ENCODE data around the gene ITFG1. TPM values are rescaled to one million over a fixed set of nuclear protein-coding genes. Genes with fewer than 3 reads are reported as not detected.

ITFG1 gene
- total RNA-seq, 1 donor from 2014 or later = 50.0 TPM

DNA sequence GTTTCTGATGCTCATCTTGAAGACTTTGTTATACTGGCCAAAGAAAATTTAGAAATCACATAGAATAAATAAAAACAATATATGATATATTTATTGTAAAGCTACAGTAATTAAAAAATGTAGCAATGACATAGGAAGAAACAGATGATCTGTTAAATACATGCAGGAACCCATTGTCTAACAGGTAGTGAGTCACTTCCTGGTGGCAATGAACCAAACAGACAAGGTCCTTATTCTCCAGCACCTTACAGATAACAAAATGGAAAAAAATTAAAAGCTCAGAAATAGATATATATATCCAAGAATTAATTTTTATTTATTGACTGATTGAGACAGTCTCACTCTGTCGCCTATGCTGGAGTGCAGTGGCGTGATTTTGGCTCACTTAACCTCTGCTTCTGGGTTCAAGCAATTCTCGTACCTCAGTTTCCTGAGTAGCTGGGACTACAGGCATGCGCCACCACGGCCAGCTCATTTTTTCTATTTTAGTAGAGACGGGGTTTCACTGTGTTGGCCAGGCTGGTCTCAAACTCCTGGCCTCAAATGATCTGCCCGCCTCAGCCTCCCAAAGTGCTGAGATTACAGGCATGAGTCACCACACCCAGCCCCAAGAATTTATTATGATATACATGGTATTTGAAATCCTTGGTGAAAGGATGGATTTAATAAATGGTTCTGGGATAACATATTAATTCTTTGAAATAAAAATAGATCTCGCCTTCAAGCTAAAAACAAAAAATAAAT lies 324.6 kb downstream of the ITFG1 start:
- TF ChIP-seq, protein P1, sequence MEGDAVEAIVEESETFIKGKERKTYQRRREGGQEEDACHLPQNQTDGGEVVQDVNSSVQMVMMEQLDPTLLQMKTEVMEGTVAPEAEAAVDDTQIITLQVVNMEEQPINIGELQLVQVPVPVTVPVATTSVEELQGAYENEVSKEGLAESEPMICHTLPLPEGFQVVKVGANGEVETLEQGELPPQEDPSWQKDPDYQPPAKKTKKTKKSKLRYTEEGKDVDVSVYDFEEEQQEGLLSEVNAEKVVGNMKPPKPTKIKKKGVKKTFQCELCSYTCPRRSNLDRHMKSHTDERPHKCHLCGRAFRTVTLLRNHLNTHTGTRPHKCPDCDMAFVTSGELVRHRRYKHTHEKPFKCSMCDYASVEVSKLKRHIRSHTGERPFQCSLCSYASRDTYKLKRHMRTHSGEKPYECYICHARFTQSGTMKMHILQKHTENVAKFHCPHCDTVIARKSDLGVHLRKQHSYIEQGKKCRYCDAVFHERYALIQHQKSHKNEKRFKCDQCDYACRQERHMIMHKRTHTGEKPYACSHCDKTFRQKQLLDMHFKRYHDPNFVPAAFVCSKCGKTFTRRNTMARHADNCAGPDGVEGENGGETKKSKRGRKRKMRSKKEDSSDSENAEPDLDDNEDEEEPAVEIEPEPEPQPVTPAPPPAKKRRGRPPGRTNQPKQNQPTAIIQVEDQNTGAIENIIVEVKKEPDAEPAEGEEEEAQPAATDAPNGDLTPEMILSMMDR (IDR thresholded peaks at IDR 0.05) = no peak
- no peak for DNase-seq
- H3K4me3 ChIP-seq = no peak overlapping the region
- no peaks in the 10 kb centered on the region for H3K4me1 ChIP-seq
- no peaks in the 10 kb centered on the region for H3K27me3 ChIP-seq (ENCODE audit: low read depth)
- no peak for ATAC-seq
- H3K27ac ChIP-seq = no peak overlapping the region
- no peaks in the 10 kb centered on the region for H3K36me3 ChIP-seq
- H3K9me3 ChIP-seq = no peaks in the 10 kb centered on the region
- intact Hi-C loops (cut with DNase I) = no loop called here

DNA sequence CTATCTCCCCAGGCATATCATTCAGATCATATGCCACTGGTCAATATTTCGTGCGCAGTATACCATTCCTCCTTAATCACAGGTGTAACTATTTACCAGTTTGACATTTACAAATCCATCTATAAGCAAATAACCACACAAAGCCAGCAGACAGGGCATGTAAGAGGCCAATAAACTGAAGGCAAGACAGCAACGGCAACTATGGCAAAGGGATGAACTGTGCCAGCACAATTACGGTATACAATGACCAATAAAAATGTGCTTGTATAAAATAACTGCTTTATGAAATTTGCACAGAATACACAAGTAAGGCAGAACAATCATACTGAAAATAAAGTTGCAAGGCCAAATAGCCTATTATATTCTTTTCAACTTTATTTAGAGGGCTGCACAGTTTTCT lies 326.3 kb downstream of the ITFG1 start:
- H3K9me3 ChIP-seq = no peaks in the 10 kb centered on the region
- H3K27ac ChIP-seq = no peak overlapping the region
- H3K36me3 ChIP-seq = no peaks in the 10 kb centered on the region
- ATAC-seq = no peak
- TF ChIP-seq, protein P1 (IDR thresholded peaks at IDR 0.05) = no peak
- intact Hi-C loops (cut with DNase I) = no loop called here
- no peak for DNase-seq
- H3K27me3 ChIP-seq (ENCODE audit: low read depth) = no peaks in the 10 kb centered on the region
- no peak overlapping the region for H3K4me3 ChIP-seq
- no peaks in the 10 kb centered on the region for H3K4me1 ChIP-seq

DNA sequence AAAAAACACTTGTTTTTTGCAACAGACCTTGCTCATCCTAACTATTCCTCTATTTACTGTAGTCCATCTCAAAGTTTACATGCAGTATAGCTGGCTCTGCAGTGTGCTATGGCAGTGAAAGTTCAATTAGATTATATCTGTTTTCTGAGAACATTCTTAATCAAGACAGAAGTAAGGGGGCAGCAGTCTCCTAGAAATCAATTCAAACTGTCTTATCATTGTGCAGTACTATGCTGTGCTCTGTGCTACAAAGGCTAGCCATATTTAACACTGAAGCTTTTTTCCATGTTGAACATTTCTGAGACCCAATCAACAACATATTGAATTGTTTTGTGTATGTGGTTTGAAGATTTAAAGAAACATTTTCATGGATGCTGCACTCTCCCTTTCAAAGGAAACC lies 328.6 kb downstream of the ITFG1 start:
- H3K4me1 ChIP-seq = no peaks in the 10 kb centered on the region
- H3K9me3 ChIP-seq = no peaks in the 10 kb centered on the region
- no peak overlapping the region for H3K4me3 ChIP-seq
- DNase-seq (no peak), ATAC-seq (no peak)
- no peaks in the 10 kb centered on the region for H3K27me3 ChIP-seq (ENCODE audit: low read depth)
- intact Hi-C loops (cut with DNase I) = no loop called here
- H3K36me3 ChIP-seq = no peaks in the 10 kb centered on the region
- TF ChIP-seq, protein P1 (IDR thresholded peaks at IDR 0.05) = no peak
- H3K27ac ChIP-seq = no peak overlapping the region

DNA sequence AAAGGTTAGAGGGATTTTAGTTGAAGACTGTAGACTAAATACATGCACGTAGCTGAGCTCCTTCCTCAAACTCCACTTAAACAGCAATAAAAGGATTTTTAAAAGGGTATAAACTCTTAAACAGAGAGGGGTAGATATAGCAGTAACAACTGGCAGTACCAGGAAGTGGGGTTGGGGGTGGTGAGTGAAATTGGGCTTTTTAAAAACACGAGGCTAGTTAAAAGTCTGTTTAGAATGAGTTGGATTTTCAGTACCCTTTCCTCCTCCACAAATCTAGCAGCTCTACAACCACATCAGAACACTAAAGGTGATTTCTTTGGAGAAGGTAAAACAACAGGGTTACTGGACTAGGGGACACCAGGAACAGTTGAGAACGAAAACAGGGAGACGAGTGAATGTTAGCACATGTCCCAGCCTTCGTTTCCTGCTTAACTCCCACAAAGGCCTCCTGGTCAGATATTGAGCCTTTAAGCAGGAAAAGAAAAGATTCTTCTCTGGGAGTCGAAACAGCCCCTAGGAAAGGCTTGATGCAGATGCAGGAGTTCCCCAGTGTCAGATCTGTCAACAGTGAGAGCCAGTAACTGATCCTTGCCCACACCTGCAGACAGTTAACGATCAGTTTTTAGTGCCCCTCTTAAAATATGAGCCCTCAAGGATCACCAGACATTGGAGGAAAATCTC lies 331.0 kb downstream of the ITFG1 start:
- TF ChIP-seq, protein P1 (IDR thresholded peaks at IDR 0.05) = no peak
- Histone ChIP-seq H3K36me3 (no peaks in the 10 kb centered on the region), H3K27ac (no peak overlapping the region), H3K4me1 (no peaks in the 10 kb centered on the region), H3K27me3 (ENCODE audit: low read depth) (no peaks in the 10 kb centered on the region), H3K4me3 (no peak overlapping the region), H3K9me3 (no peaks in the 10 kb centered on the region)
- DNase-seq = no peak
- intact Hi-C loops (cut with DNase I) = no loop called here
- ATAC-seq = no peak

DNA sequence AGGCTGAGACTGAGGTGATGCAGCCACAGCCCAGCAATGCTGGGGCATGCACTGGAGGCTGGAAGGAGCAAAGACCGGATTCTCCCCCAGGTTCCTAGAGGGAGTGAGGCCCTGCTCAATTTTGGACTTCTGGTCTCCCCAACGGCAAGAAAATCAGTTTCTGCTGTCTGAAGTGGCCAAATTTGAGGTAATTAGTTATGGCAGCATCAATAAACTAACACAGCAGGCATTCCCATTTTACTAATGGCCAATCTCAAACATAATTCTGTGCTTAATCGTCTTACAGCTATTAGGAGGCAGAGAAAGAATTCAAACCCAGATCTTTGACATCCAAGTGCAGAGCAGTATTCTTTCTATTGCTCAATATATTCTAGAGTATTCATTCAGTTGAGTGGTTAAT lies 333.3 kb downstream of the ITFG1 start:
- no peaks in the 10 kb centered on the region for H3K9me3 ChIP-seq
- DNase-seq = no peak
- no peak overlapping the region for H3K4me3 ChIP-seq
- H3K27ac ChIP-seq = no peak overlapping the region
- intact Hi-C loops (cut with DNase I) = no loop called here
- TF ChIP-seq, protein P1 (IDR thresholded peaks at IDR 0.05) = no peak
- no peaks in the 10 kb centered on the region for H3K36me3 ChIP-seq
- no peak for ATAC-seq
- H3K27me3 ChIP-seq (ENCODE audit: low read depth) = no peaks in the 10 kb centered on the region
- H3K4me1 ChIP-seq = no peaks in the 10 kb centered on the region

Measured in lower lobe of right lung (tissue), 2 donors.